MCF 10A (cell line): ENCODE measurements around the gene KNG1. TPM values are rescaled to one million over a fixed set of nuclear protein-coding genes. Genes with fewer than 3 reads are reported as not detected.
"Not testable (repeated sequence)": the region's sequence is repeated elsewhere in the genome, so short reads cannot be mapped to it uniquely, and the experiment has no call there.

Experiments used
- BruUV-seq: library from RNA; stranded (reverse); fragments of 400-500 nt; replicated peaks from 2 replicates; lab custom pipeline; 2021; lab: Mats Ljungman, UMichigan
- CTCF ChIA-PET: fragments of 300-600 bp; sonication (Branson Sonifier 250); formaldehyde crosslinking; extraction: SDS; loops from one replicate; lab custom pipeline; 2021; ENCODE audit warnings: antibody characterized with exemption, inconsistent platforms; lab: Yijun Ruan, JAX
- POLR2A ChIA-PET: fragments of 300-600, 350-650 bp; sonication (Branson Sonifier 250); formaldehyde crosslinking; extraction: SDS; loops from one replicate; lab custom pipeline; 2020; ENCODE audit warnings: antibody characterized with exemption, inconsistent platforms; lab: Yijun Ruan, JAX
- DNase-seq: peaks from one replicate; pipeline ENCODE4 v3.0.0-alpha.2; 2018; ENCODE audit not compliant: unreplicated experiment
- H3K27ac Mint-ChIP-seq: one replicate; pipeline ENCODE4 v1.8.0; 2022; ENCODE audit warnings: mild to moderate bottlenecking, low read depth, mixed read lengths; ENCODE audit not compliant: unreplicated experiment
- H3K27me3 Mint-ChIP-seq: one replicate; pipeline ENCODE4 v1.8.0; 2022; ENCODE audit warnings: mixed read lengths; ENCODE audit not compliant: insufficient read depth, unreplicated experiment
- H3K36me3 Mint-ChIP-seq: one replicate; pipeline ENCODE4 v1.8.0; 2022; ENCODE audit warnings: mild to moderate bottlenecking, moderate library complexity, mixed read lengths; ENCODE audit not compliant: insufficient read depth, unreplicated experiment
- H3K4me1 Mint-ChIP-seq: one replicate; pipeline ENCODE4 v1.8.0; 2022; ENCODE audit warnings: mixed read lengths; ENCODE audit not compliant: insufficient read depth, unreplicated experiment
- H3K4me3 Mint-ChIP-seq: one replicate; pipeline ENCODE4 v1.8.0; 2022; ENCODE audit warnings: mild to moderate bottlenecking, moderate library complexity, mixed read lengths; ENCODE audit not compliant: unreplicated experiment
- H3K9me3 Mint-ChIP-seq: one replicate; pipeline ENCODE4 v1.8.0; 2022; ENCODE audit warnings: mixed read lengths; ENCODE audit not compliant: unreplicated experiment
- CTCF ChIP-seq: fragments of 200-600 bp; IDR thresholded peaks from one replicate; pipeline ENCODE4 v1.8.0; 2022; ENCODE audit warnings: antibody characterized with exemption, mild to moderate bottlenecking; ENCODE audit not compliant: unreplicated experiment
- intact Hi-C: fragments of 100-400 bp; cut with micrococcal nuclease; formaldehyde crosslinking; loops from 2 replicates; pipeline ENCODE4 v1.14.1; 2022
- total RNA-seq: library from RNA; stranded (reverse); gene quantifications from 2 replicates; pipeline ENCODE4 v1.2.3, GENCODE V29; 2022

The KNG1 gene
- total RNA-seq, 1 experiment from 2014 or later, result not detected

- H3K9me3 Mint-ChIP-seq, result peaks cover 9% of the 10 kb centered on the region
- H3K36me3 Mint-ChIP-seq, result no peaks in the 10 kb centered on the region
- no peak for DNase-seq
- ChIA-PET CTCF (interaction anchor here (0.6 to 0.7 kb wide), 2 partner anchors 13 to 14 kb away, joined by 3 read pairs; no protein-coding TSS in a partner anchor), POLR2A (no interaction called here)
- H3K27me3 Mint-ChIP-seq, result no peaks in the 10 kb centered on the region
- BruUV-seq, result no TSS peak
- no peak for TF ChIP-seq CTCF
- no peaks in the 10 kb centered on the region for H3K4me1 Mint-ChIP-seq
- intact Hi-C loops, result no loop called here
- H3K27ac Mint-ChIP-seq, result no peak overlapping the region
- H3K4me3 Mint-ChIP-seq, result no peak overlapping the region
Measured at GRCh38 chr3:186682812-186683211, 34.3 kb upstream of the KNG1 start.

GRCh38 chr3:186683979-186684378 is 33.2 kb upstream of the KNG1 start:
- intact Hi-C loops, result no loop called here
- Mint-ChIP-seq H3K36me3 (no peaks in the 10 kb centered on the region), H3K27ac (no peak overlapping the region), H3K9me3 (peaks cover 9% of the 10 kb centered on the region), H3K4me3 (no peak overlapping the region), H3K4me1 (no peaks in the 10 kb centered on the region), H3K27me3 (no peaks in the 10 kb centered on the region)
- ChIA-PET CTCF (no interaction called here), POLR2A (no interaction called here)
- no peak for DNase-seq
- no TSS peak for BruUV-seq
- TF ChIP-seq CTCF, result no peak

- H3K4me3 Mint-ChIP-seq, H3K36me3 Mint-ChIP-seq, H3K27me3 Mint-ChIP-seq, BruUV-seq, intact Hi-C loops, DNase-seq, H3K27ac Mint-ChIP-seq, H3K4me1 Mint-ChIP-seq, POLR2A ChIA-PET: not testable (repeated sequence)
- peaks cover 18% of the 10 kb centered on the region for H3K9me3 Mint-ChIP-seq
- CTCF ChIA-PET, result interaction anchor here (0.6 to 1.0 kb wide), 2 partner anchors 11 to 321 kb away, joined by 3 read pairs; no protein-coding TSS in a partner anchor
Measured at GRCh38 chr3:186686475-186686874, 30.7 kb upstream of the KNG1 start.

GRCh38 chr3:186687120-186687651 is 30.0 kb upstream of the KNG1 start:
- no TSS peak for BruUV-seq
- H3K9me3 Mint-ChIP-seq, result peaks cover 20% of the 10 kb centered on the region
- ChIA-PET POLR2A (no interaction called here), CTCF (interaction anchor here (0.6 kb wide), 1 partner anchor 1011 kb away, joined by 3 read pairs; no protein-coding TSS in a partner anchor)
- TF ChIP-seq CTCF, result no peak
- H3K4me3 Mint-ChIP-seq, result no peak overlapping the region
- H3K4me1 Mint-ChIP-seq, result no peaks in the 10 kb centered on the region
- DNase-seq, result no peak
- no peak overlapping the region for H3K27ac Mint-ChIP-seq
- intact Hi-C loops, result no loop called here
- H3K36me3 Mint-ChIP-seq, result no peaks in the 10 kb centered on the region
- no peaks in the 10 kb centered on the region for H3K27me3 Mint-ChIP-seq

GRCh38 chr3:186690304-186690703 is 26.9 kb upstream of the KNG1 start:
- intact Hi-C loops, H3K36me3 Mint-ChIP-seq, H3K27me3 Mint-ChIP-seq, BruUV-seq, DNase-seq, H3K4me3 Mint-ChIP-seq, H3K4me1 Mint-ChIP-seq, CTCF ChIA-PET, POLR2A ChIA-PET, H3K27ac Mint-ChIP-seq: not testable (repeated sequence)
- peaks cover 20% of the 10 kb centered on the region for H3K9me3 Mint-ChIP-seq
